Ascending aorta (tissue), 2 donors: ENCODE results near the gene FBXO3. TPM values are rescaled to one million over a fixed set of nuclear protein-coding genes. Genes with fewer than 3 reads are reported as not detected.

ENCODE experiments used
- DNase-seq, 2 donors: peaks; one replicate each; pipeline ENCODE4 v3.0.0-alpha.2; 2019; ENCODE audit warnings: low spot score in 2 of 2
- H3K27ac ChIP-seq, 2 donors: fragments of 200-600 bp; sonication (generic); one replicate each; pipeline ENCODE4 v1.5.1; 2016 to 2017; ENCODE audit warnings: mild to moderate bottlenecking in 1 of 2
- H3K27me3 ChIP-seq: fragments of 200-600 bp; sonication (generic); one replicate; pipeline ENCODE4 v1.5.1; 2017
- H3K36me3 ChIP-seq, 2 donors: fragments of 200-600 bp; sonication (generic); one replicate each; pipeline ENCODE4 v1.5.1; 2016
- H3K4me1 ChIP-seq, 2 donors: fragments of 200-600 bp; sonication (generic); one replicate each; pipeline ENCODE4 v1.5.1; 2016 to 2017; ENCODE audit warnings: mild to moderate bottlenecking in 1 of 2
- H3K4me3 ChIP-seq, 2 donors: fragments of 200-600 bp; sonication (generic); one replicate each; pipeline ENCODE4 v1.5.1; 2016 to 2017; ENCODE audit warnings: mild to moderate bottlenecking in 1 of 2
- H3K9me3 ChIP-seq, 2 donors: fragments of 200-600 bp; sonication (generic); one replicate each; pipeline ENCODE4 v1.5.1; 2016
- CTCF ChIP-seq, 3 experiments: fragments of 200-600 bp in 2 of 3; fragments of 450-650 bp in 1 of 3; sonication (generic) in 2 of 3; IDR thresholded peaks; one replicate each; pipeline ENCODE4 v1.5.1; 2016 to 2019; ENCODE audit warnings: antibody characterized with exemption in 3 of 3, mild to moderate bottlenecking in 1 of 3, moderate library complexity in 1 of 3
- intact Hi-C: fragments of 100-400 bp; cut with DNase I; formaldehyde crosslinking; loops from one replicate; pipeline ENCODE4 v1.15.1; 2023
- total RNA-seq: library from RNA; depleted of rRNA; stranded (reverse); fragments of >200 nt; gene quantifications from one replicate; pipeline ENCODE4 v1.1.0, GENCODE V29; 2016

Gene FBXO3
- total RNA-seq, 1 donor from 2014 or later = 11.8 TPM

- peaks cover 14 to 16% of the 10 kb centered on the region in 2 donors for H3K36me3 ChIP-seq
- H3K4me3 ChIP-seq = no peak overlapping the region
- intact Hi-C loops = loop anchor here (1.0 to 5.0 kb wide), 2 partner anchors 199 to 380 kb away; no protein-coding TSS in a partner anchor
- H3K27ac ChIP-seq = no peak overlapping the region
- H3K9me3 ChIP-seq = no peaks in the 10 kb centered on the region
- DNase-seq = no peak
- no peak for TF ChIP-seq CTCF (IDR thresholded peaks at IDR 0.05)
- no peaks in the 10 kb centered on the region for H3K4me1 ChIP-seq
- H3K27me3 ChIP-seq = no peaks in the 10 kb centered on the region
These were observed 32.5 kb downstream of the FBXO3 start for GRCh38 chr11:33741806-33742205.

GRCh38 chr11:33737362-33737821 lies 36.9 kb downstream of the FBXO3 start:
- no peaks in the 10 kb centered on the region for H3K27me3 ChIP-seq
- peaks cover 0 to 4% of the 10 kb centered on the region in 2 donors for H3K36me3 ChIP-seq
- intact Hi-C loops = loop anchor here (2.0 to 5.0 kb wide), 4 partner anchors 37 to 575 kb away; partner anchors contain the start of genes C11orf91, CSTF3, FBXO3 and HIPK3
- no peak for TF ChIP-seq CTCF (IDR thresholded peaks at IDR 0.05)
- DNase-seq = no peak
- H3K27ac ChIP-seq = peak overlapping the region; percentile 92 to 93
- no peaks in the 10 kb centered on the region for H3K4me1 ChIP-seq
- peak overlapping the region in 1 of 2 donors; percentile 95 for H3K4me3 ChIP-seq
- H3K9me3 ChIP-seq = no peaks in the 10 kb centered on the region

GRCh38 chr11:33736148-33736812 lies 38.0 kb downstream of the FBXO3 start, which contains the start of gene CD59:
Gene CD59 (minus strand): TSS chr11:33736423. CDS start chr11:33722445, 13,978 bp downstream.
- H3K27me3 ChIP-seq = no peaks in the 10 kb centered on the region
- H3K27ac ChIP-seq = peak within 1 kb of the TSS; percentile 92 to 93
- H3K9me3 ChIP-seq = no peaks in the 10 kb centered on the region
- no peak for TF ChIP-seq CTCF (IDR thresholded peaks at IDR 0.05)
- intact Hi-C loops = loop anchor here (1.0 to 5.0 kb wide), 5 partner anchors 35 to 574 kb away; partner anchors contain the start of genes C11orf91, CSTF3, FBXO3 and HIPK3
- H3K4me1 ChIP-seq = no peaks in the 10 kb centered on the region
- peak; percentile 84 to 97 for DNase-seq
- H3K4me3 ChIP-seq = peak within 1 kb of the TSS; percentile 89 to 95
- H3K36me3 ChIP-seq = peaks cover 0 to 2% of the 10 kb centered on the region in 2 donors

GRCh38 chr11:33735271-33736147 lies 38.8 kb downstream of the FBXO3 start:
- no peaks in the 10 kb centered on the region for H3K4me1 ChIP-seq
- H3K27ac ChIP-seq = peak overlapping the region; percentile 92 to 93
- intact Hi-C loops = loop anchor here (1.0 to 5.0 kb wide), 5 partner anchors 35 to 573 kb away; partner anchors contain the start of genes C11orf91, CSTF3, FBXO3 and HIPK3
- TF ChIP-seq CTCF (IDR thresholded peaks at IDR 0.05) = peak in 2 of 3 experiments; percentile 5 to 22
- peak overlapping the region; percentile 89 to 95 for H3K4me3 ChIP-seq
- H3K9me3 ChIP-seq = no peaks in the 10 kb centered on the region
- H3K27me3 ChIP-seq = no peaks in the 10 kb centered on the region
- DNase-seq = no peak
- peaks cover 0 to 2% of the 10 kb centered on the region in 2 donors for H3K36me3 ChIP-seq
